HG03378 (cell line): ENCODE data around the gene CHPF.

Experiments
- ATAC-seq: cut with Tn5 transposase; IDR thresholded peaks from one replicate; pipeline ENCODE4 v1.9.1; 2021; ENCODE audit warnings: mild to moderate bottlenecking, moderate library complexity; ENCODE audit not compliant: unreplicated experiment

The CHPF gene

DNA sequence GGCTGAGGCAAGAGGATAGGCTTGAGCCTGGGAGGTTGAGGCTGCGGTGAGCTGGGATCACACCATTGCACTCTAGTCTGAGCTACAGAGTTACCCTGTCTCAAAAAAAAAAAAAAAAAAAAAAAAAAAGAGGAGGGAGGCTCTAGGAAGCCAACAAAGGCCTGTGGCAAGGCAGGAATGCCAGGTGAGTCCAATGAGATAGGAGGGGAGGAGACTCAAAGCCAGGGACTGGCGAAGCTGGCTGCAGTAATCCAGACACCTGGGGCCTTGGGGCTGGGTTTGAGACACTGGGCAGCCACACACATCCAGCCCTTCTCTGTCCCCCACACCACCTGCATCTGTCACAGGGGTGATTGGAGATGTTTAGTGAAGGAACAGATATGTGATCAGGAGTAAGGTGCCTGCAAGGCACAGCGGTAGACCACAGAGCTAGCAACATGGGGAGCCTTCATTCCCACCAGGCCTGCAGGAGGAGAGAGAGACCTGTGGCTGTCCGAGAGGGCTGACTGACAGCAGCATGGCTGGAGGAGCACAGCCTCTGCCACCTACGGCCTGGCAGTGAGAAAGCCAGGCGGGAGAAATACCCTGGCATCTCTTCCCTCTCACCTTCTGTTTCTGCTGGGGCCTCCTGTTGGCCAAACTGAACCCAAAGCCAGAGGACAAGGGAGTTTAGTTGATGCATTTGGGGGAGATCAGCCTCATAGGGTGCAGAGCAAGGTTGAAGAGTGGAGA lies 9.5 kb downstream of the CHPF start:
- no peak for ATAC-seq

DNA sequence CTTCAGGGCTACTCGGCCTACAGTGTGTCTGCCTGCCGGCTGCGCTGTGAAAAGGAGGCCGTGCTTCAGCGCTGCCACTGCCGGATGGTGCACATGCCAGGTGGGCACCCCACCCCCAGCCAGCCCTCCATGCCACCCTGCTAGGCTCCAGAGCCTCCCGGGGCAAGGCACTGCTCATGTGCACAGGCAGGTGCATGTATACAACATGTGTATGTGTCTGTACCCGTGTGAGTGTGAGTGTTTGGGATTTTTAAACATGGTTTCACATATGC lies 11.3 kb downstream of the CHPF start:
- ATAC-seq = no peak

DNA sequence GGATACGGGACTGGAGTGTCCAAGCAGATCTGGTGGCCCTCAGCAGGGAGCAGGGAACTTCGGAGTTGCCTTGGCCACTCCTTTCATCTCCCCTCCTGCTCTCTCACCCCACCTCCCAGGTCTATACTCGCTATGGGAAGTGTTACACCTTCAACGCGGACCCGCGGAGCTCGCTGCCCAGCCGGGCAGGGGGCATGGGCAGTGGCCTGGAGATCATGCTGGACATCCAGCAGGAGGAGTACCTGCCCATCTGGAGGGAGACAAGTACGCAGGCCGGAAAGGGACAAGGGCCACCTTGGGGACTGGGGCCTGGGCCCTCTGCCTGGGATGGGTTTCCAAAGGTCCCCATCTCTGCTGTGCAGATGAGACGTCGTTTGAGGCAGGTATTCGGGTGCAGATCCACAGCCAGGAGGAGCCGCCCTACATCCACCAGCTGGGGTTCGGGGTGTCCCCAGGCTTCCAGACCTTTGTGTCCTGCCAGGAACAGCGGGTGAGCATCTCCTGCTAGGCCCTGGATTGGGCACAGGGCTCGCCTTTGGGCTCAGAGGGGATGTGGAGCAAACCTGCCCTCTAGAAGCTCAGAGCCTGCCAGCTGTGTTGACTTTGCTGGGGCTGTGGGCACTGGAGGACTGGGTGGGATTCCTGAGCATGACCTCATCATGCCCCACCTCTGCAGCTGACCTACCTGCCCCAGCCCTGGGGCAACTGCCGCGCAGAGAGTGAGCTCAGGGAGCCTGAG lies 11.8 kb downstream of the CHPF start:
- ATAC-seq = no peak

DNA sequence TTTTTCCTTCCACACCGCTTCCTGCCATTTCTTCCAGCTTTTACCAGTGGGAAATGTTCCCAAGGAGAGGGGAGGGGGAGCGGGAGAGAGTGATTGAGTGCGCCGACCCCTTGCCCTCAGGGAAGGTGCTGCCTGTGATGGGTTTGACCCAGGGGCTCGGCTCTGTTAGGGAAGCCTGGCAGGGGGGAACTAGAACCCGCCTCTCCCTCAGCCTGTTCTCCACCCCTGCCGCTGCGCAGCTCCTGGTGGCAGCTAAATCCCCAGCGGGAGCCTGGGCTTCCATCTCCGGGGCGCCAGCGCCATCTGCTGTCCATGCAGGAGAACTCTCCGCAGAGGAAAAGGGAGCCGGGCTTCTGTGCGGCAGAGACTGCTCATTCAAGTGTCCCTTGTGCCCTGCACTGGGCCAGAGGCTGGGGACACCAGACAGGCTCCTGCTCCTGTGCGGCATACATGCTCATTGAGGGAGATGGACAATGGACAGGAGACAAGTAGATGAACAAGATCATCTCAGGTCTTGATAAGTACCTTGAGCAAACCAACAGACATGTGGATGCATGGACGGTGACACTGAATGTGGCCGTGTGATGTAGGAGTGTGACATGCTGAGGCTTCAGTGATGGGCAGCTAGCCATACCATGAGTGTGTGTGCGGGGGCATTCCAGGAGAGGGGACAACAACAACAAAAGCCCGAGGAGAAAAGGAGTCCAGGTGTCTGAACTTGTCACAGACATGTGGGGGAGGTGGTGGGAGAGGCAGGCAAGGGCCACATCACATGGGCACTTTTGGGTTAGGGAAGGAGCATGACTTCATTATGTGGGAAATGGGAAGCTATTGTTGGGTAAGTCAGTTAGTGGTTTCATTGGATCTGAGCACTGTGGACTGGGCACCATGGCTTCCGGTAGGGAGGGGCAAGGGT lies 13.3 kb downstream of the CHPF start:
- ATAC-seq = peak; percentile 84

DNA sequence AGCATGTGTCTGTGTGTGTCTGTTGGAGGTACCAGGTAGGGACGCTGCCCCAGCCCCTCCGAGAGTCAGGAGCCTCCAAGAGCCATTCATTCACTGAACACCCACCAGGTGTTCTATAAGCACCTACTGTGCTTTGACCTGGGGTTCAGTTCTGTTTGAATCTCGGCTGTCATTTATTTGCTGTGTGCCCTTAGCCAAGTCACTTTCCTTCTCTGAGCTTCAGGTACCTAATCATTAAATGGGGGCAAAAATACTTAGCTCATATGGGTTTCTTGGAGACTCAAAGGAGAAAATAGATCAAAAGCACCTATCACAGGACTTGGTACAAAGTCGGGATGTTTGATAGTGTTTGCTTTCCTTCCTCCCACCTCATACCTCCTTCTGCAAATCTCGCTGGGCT lies 16.1 kb downstream of the CHPF start:
- no peak for ATAC-seq

DNA sequence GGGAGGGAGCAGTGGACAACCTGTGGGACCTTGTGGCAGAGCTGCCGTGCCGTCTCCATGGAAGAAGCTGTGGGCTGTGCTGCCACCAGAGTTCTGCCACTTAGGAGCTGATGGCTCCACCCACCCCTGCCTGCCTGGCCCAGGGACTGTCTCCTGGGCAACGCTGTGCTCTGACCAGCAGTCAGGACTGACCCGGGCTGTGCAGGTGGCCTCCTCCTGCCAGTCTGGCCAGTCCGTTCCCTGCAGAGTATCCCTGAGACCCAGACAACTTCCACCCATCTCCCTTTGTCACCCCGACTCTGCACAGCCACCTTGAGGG lies 16.6 kb downstream of the CHPF start:
- no peak for ATAC-seq

DNA sequence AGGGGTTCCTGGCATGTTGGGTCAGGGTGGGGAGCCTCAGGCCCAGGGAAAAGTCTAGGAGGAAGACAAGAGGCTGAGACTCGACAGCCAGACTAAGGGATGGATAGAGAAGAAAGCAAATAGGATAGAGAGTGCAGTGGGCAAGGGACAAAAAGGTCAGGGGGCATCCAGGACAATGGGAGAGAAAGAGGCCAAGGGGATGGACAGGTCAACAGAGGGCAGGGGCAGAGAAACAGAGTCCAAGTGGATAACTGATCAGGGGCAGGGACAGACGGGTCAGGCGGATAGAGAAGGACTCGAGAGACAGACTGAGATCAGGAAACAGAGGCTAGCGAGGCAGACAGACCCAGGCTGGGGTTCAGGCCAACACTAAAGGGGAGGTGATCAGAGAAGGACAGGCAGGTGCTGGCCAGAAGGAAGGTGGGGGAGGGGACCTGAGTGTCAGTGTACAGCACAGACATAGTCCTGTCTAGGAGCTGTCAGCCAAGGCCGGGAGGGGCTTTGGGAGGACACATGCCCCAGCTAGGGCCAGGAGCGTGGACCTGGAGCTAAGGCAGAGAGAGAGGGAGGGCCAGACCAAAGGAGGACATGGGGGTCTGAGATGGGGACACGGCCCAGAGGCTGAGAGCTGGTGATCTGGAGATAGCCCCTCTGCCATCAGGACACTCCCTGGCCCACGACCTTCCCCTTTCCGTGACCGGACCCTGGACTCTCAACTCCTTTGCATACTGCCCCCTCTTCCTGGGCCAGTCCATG lies 17.1 kb downstream of the CHPF start:
- ATAC-seq = no peak

DNA sequence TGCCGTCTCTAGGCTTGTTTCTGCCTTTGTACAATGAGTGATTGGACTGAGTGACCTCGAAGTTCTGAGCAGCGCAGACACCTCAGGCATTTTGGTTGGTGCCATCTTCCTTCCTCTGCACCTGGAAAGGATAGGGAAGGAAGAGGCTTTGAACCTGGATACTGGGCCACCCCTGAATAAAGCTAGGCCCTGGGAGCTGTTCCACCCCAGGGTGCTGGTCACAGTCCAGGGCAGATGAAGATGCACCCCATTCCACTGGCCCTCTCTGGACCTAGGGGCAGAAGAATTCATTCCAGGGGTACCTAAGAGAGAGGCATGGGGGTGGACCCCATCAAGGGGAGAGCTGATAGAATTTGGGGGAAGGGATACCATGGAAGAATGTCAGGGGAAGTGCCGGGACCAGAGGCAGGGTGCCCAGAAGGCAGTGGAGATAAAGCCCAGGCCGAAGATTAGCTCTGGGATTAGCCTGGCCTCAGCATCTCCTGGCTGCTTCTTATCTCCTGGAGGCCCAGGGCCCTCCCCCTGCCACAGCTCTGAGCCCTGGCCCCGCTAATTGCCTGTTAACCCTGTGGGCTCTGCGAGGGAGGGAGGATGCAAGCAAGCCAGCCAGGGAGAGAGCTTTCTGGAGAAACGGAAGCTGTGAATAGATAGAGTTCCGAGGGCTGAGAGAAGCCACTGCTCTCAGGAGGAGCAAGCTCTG lies 17.9 kb downstream of the CHPF start:
- ATAC-seq = no peak

DNA sequence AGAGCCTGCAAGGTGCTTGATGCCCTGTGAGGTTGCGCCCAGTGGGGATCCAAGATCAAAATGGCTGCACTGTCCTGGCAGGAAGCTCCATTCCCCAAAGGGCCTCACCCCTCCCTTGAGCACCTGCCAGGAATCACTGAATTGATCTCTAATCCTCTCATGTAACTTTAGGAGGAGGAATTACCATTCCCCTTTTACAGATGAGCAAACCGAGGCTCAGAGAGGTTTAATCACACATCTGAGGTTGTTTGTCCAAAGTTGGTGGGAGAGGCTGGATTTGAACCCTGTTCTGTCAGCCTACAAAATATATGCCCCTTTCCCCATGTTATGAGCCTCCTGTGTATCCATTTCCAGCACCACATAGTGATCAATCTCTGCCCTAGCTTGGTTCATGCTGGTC lies 18.8 kb downstream of the CHPF start:
- ATAC-seq = no peak

DNA sequence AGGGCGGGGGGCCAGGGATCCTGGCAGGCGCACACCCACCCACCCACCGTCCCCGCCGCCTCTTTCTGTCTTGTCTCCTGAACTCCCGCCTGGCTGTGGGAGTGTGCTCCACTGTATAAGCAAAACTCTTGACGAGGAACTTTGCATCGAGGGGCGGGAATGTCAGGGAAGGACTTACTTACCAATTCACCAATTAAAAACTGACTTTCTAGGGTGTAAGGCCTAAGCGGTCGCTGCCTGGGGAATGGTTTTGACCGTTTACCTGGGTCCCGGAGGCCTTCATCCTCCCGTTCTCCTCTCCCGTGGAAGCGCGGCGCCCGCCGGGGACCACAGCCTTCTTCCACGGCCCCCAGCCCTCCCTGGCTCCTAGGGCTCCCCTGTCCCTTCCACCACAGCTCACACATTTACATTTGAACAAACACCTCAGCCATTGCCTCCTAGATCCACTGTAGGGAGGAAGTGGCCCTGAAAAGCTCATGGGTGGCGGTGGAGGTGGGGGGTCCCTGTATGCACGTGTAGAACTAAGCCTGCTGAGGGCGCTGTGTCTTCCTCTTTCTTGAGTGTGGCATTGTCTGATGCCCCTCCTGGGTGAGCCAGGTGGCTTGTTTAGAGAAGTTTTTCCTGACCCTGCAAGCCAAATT lies 20.5 kb downstream of the CHPF start:
- no peak for ATAC-seq

DNA sequence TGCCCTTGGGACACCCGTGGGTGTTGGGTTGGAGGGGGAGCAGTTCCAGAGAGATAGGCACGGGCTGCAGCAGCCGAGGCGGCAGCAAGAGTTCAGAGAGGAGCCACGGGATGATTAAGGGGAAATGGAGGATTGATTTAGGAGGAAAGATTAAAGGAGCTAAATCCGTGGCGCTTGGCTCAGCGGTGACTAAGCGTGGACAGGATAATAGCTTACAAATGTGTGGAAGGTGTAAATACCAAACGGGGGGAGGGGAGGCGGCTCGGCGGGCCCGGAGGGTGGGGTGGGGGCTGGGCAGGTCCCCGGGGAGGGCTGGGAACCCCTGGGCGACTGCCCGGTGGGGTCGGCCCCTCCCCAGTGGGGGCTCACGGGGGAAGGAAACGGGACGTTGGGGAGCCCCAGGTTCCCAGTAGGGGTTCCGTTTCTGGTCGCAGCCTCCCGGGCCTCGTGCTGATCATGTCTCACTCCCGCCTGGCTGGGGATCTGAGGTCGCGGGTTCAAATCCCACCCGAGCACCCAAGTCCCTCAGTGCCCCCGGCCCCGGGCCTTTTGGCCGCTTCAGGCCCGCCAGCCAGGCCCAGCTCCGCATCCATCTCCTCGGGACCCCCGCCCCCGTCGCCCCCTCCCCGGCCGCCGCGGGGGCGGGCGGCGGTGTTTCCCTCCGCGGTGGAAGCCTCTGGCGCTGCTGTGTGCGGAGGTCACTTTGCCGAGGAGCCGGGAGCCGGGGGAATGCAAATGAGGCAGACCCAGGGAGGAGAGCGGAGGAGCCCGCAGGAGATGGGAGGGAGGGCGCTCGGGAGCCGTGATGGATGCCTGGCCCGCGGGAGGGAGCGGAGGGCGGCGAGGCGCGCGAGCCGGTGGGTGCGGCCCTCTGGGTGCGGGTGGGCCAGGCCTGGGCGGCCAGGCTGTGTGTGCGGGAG lies 21.2 kb downstream of the CHPF start:
- ATAC-seq = no peak

DNA sequence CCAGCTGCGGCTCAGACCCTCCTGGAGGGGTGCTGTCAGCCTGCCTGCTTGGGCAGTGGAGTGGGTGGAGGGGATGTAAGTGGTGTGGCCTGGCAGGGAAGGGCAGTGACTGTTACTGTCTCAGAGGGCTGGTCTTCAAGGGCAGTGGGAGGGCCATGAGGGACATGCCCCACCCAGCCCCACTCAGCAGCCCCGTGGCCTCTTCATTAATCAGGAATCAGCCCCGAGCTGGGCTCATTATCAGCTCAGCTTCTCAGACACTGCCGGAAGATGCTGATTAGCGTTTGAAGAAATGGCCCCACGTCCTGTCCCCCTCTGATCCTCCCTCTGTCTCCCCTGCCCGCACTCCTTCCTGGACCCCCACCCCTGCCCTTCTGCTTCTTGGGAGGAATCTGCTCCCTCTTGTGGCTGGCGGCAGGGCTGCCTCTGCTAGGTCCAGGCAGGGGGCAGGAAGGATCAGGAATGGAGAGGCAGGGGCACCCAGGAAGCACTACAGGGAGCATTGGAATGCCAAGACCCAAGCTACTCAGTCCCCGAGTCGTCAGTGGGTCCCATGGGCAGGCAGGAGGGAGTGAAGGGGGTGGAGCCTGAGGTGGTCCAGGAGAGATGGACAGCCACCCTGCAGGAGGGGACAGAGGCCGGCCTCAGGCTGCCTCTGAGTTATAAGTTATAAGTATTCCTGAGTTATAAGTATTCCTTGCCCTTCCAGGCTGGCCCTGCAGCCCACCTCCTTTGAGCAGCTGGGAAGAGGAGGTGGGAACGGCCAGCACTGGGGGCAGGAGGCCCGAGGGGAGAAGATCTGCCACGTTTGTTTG lies 22.3 kb downstream of the CHPF start:
- no peak for ATAC-seq

DNA sequence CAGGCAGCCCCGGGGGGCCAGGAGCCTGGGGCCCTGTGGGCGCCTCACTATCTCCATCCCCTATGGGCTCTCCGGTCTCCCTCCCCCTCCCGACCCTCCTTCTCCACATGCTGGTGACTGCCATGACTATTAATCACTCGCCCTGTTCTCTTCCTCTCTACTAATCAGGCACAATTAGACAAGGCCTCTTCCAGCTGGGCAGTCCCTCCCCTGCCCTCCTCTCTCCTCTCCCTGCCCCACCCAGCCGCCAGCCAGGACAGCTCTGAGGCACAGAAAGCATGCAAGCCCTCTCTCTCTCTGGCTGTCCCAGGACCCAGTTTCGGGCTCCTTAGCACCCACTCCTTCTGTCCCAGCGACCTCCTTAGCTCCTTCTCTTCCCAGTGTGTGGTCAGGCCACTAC lies 23.5 kb downstream of the CHPF start:
- ATAC-seq = no peak

DNA sequence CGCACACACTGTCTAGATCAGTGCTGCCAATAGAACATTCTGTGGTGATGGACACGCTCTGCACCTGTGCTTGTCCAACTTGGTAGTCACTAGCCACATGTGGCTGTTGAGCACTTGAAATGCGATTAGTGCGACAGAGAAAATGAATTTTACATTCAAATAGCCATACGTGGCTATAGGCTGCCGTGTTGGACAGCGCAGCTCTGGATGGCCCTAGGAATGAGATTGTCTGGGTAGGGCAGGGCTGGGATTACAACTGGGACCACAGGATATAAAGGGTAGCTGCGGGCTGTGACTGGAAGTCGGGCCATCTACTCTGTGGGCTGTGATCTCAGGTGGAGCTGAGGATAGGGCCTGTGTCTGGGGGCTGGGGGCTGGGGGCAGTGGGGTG lies 24.1 kb downstream of the CHPF start:
- no peak for ATAC-seq

DNA sequence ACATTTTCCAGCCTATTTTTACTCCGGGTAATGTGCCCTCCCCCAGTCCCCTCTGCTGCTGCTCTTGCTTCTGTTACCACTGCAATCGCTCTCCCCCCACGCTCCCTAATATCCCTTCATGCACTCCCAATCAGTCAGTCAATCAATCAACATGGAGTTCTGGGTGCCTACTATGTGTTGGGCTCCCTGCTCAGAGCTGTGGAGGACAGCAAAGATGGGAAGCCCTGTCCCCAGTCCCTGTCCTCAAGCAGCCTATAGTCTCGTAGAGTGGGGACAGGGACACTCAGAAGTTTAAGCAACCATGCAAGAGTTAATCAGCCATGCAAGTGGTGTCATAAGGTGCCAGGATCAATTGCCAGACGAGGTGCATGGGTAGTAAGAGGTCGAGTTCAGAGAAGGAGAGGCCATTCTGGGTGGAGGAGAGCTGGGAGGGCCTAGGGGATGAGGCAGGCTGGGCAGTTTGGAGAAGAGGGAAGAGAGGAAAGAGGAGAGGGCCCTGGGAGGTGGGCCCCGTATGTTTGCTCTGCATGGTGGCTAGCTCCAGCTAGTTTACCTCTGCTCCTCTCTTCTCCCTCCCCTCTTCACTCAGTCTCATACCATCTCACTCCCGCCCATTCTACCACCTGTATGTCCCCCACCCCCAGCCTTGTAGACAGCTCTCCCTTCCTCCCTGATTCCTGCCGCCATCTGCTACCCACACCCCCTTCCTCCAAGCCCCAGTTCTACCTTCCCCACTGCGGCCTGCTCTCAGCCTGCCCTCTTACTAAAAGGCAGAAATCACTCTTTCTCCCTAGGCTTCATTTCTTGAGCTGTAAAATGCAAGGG lies 25.4 kb downstream of the CHPF start:
- ATAC-seq = no peak

DNA sequence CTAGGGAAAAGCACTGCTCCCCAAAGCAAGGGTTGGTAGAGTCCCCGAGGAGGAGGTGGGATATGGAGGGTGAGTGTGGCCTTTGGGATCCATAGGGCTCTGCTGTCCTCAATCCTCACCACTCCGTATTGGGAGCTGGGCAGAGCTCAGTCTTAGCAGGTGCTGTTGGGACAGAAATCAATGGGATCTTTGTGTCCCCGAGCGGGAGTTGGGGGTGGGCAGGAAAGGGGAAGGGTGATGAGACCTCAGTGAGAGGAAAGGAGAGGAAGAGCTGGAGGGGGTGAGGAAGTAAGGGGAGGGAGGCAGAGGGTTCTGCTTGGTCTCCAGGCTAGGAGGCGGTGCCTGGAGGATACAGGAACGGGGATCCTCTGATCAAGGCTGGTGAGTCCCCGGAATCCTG lies 26.7 kb downstream of the CHPF start:
- ATAC-seq = no peak

DNA sequence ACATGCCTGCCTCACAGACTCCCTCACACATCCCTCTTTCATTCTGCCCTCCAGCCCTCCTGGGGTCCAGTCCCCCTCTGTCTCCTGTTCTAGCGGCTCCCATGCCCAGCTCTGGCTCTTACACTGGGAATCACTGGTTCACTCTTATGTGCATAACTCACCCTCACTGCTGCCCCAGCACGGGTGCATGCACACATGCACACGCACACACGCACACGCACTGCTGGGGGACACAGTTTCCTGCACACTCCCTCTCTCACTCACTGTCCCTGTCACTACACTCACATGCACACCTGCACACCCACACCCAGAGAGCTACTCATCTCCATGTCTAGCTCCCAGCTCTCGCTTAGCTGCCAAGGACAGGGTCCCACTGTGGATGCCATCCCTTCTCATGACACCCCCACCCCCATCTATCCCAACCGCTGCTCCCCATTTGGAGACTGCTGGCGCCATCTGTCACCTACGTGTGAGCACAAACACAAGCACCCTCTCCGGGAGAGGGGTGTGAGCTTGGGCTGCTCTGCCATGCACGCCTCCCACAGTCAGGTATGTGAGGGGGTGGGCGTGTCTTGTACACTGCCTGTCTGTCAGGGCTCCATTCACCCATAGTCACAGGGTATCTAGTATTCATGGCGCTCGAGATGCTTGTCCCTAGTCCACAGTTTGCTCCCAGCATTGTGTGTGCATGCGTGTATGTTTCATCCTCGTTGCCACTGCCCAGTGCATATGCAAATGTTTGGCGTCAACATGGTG lies 27.6 kb downstream of the CHPF start:
- ATAC-seq = no peak
